Measurements from ENCODE around the gene CCNG1. TPM values are rescaled to one million over a fixed set of nuclear protein-coding genes. Genes with fewer than 3 reads are reported as not detected.

Gene CCNG1
- total RNA-seq, 4 donors from 2014 or later: 51.8 to 112 (median 69.2) TPM

DNA sequence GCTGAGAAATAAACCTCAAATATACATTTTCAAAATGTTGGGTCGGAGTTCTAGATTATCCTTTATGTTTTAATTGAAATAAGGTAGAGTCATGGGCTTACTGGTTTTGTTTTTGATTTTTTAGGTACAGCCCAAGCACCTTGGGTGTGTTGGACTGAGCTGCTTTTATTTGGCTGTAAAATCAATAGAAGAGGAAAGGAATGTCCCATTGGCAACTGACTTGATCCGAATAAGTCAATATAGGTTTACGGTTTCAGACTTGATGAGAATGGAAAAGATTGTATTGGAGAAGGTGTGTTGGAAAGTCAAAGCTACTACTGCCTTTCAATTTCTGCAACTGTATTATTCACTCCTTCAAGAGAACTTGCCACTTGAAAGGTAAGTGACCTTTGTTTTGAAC lies 3.6 kb downstream of the CCNG1 start:
- no peak overlapping the region for H3K27ac ChIP-seq
- no peak overlapping the region for H3K4me3 ChIP-seq
- DNase-seq: no peak
- WGBS, 2 donors: 78 to 94% methylated on average over 3 of the region's 3 CpGs
- no peaks in the 10 kb centered on the region for H3K27me3 ChIP-seq
- H3K9me3 ChIP-seq: no peaks in the 10 kb centered on the region
- peaks cover 0 to 68% (median 7%) of the 10 kb centered on the region in 3 donors for H3K36me3 ChIP-seq
- H3K4me1 ChIP-seq: peaks cover 8 to 42% (median 24%) of the 10 kb centered on the region in 3 donors
- no peak for TF ChIP-seq POLR2A (IDR thresholded peaks at IDR 0.05)
- TF ChIP-seq, protein P1, sequence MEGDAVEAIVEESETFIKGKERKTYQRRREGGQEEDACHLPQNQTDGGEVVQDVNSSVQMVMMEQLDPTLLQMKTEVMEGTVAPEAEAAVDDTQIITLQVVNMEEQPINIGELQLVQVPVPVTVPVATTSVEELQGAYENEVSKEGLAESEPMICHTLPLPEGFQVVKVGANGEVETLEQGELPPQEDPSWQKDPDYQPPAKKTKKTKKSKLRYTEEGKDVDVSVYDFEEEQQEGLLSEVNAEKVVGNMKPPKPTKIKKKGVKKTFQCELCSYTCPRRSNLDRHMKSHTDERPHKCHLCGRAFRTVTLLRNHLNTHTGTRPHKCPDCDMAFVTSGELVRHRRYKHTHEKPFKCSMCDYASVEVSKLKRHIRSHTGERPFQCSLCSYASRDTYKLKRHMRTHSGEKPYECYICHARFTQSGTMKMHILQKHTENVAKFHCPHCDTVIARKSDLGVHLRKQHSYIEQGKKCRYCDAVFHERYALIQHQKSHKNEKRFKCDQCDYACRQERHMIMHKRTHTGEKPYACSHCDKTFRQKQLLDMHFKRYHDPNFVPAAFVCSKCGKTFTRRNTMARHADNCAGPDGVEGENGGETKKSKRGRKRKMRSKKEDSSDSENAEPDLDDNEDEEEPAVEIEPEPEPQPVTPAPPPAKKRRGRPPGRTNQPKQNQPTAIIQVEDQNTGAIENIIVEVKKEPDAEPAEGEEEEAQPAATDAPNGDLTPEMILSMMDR (IDR thresholded peaks at IDR 0.05): no peak
- intact Hi-C loops (cut with DNase I): no loop called here

DNA sequence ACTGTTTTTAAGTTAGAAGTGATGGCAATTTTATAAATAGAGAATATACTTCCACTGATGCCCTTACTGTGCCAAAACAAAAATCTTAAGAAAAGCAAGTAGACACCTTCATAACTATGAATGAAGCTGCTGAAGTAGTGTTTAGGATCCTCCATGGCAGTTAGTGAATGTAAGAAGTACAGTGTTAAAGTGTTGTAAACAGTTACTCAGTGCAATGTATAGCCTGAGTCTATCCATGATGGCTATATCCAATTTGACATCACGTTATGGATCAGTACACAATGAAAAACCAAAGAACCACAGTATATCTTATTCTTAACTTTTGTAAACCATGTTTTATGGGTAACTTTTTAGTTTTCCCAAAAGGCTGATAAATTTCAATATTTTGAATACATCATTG lies 7.1 kb downstream of the CCNG1 start:
- 93 to 96% methylated on average over 1 of the region's 1 CpG for WGBS, 2 donors
- intact Hi-C loops (cut with DNase I): no loop called here
- TF ChIP-seq, protein P1 (IDR thresholded peaks at IDR 0.05): no peak
- no peak for TF ChIP-seq POLR2A (IDR thresholded peaks at IDR 0.05)
- Histone ChIP-seq H3K9me3 (no peaks in the 10 kb centered on the region), H3K27me3 (no peaks in the 10 kb centered on the region), H3K36me3 (peaks cover 6 to 97% (median 7%) of the 10 kb centered on the region in 3 donors), H3K4me1 (peaks cover 0 to 17% (median 7%) of the 10 kb centered on the region in 3 donors), H3K27ac (no peak overlapping the region), H3K4me3 (no peak overlapping the region)
- no peak for DNase-seq

DNA sequence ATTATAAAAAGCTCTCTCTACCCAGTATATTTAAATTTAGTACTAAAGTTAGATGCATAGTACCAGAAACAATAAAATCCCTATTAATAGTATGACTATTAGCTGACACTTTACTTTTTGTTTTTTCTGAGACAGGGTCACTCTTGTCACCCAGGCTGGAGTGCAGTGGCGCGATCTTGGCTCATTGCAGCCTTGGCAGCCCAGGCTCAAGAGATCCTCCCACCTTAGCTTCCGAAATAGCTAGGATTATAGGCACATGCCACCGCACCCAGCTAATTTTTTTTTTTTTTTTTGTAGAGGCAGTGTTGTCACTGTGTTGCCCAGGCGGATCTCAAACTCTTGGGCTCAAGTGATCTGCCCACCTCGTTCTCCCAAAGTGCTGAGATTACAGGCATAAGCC lies 8.0 kb downstream of the CCNG1 start:
- Histone ChIP-seq H3K4me3 (no peak overlapping the region), H3K27me3 (no peaks in the 10 kb centered on the region), H3K9me3 (no peaks in the 10 kb centered on the region), H3K27ac (no peak overlapping the region), H3K4me1 (peaks cover 0 to 9% (median 0%) of the 10 kb centered on the region in 3 donors), H3K36me3 (peaks cover 6 to 98% (median 7%) of the 10 kb centered on the region in 3 donors)
- intact Hi-C loops (cut with DNase I): no loop called here
- WGBS, 2 donors: 74 to 88% methylated on average over 6 of the region's 6 CpGs
- TF ChIP-seq POLR2A (IDR thresholded peaks at IDR 0.05): no peak
- TF ChIP-seq, protein P1 (IDR thresholded peaks at IDR 0.05): no peak
- DNase-seq: no peak

DNA sequence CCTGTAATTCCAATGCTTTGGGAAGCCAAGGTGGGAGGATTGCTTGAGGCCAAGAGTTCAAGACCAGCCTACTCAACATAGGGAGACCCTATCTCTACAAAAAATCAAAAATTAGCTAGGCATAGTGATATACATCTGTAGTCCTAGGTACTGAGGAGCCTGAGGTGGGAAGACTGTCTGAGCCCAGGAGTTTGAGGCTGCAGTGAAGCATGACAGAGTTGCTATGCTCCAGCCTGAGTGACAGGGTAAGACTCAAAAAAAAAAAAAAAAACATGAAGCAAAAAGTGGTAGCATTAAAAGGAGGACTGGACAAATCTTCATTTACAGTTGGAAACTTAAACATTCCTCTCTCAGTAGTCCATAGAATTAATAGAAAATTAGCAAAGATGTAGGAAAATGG lies 9.8 kb downstream of the CCNG1 start:
- Histone ChIP-seq H3K9me3 (no peaks in the 10 kb centered on the region), H3K4me1 (no peaks in the 10 kb centered on the region), H3K36me3 (peaks cover 6 to 95% (median 7%) of the 10 kb centered on the region in 3 donors), H3K27me3 (no peaks in the 10 kb centered on the region), H3K27ac (no peak overlapping the region), H3K4me3 (no peak overlapping the region)
- DNase-seq: no peak
- TF ChIP-seq, protein P1 (IDR thresholded peaks at IDR 0.05): no peak
- no peak for TF ChIP-seq POLR2A (IDR thresholded peaks at IDR 0.05)
- intact Hi-C loops (cut with DNase I): no loop called here

DNA sequence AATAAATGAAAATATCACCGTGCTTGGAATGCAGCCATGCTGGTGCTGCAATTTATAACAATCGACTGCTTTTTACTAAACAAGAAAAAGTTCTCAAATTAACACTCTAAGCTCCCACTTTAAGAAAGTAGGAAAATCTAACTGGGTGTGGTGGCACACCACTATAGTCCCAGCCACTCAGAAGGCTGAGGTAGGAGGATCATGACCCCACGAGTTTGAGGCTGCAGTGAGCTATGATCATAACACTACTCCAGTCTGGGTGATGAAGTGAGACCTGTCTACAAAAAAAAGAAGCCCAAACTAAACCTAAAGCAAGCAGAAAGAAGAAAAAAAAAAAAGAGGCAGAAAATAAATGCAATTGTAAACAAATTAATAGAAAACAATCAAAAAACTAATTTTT lies 10.5 kb downstream of the CCNG1 start:
- no peaks in the 10 kb centered on the region for H3K27me3 ChIP-seq
- no peak overlapping the region for H3K27ac ChIP-seq
- no peak for DNase-seq
- WGBS, 2 donors: 85 to 86% methylated on average over 3 of the region's 3 CpGs
- H3K4me1 ChIP-seq: no peaks in the 10 kb centered on the region
- intact Hi-C loops (cut with DNase I): no loop called here
- peaks cover 3 to 94% (median 6%) of the 10 kb centered on the region in 3 donors for H3K36me3 ChIP-seq
- H3K9me3 ChIP-seq: no peaks in the 10 kb centered on the region
- TF ChIP-seq, protein P1 (IDR thresholded peaks at IDR 0.05): no peak
- TF ChIP-seq POLR2A (IDR thresholded peaks at IDR 0.05): no peak
- H3K4me3 ChIP-seq: no peak overlapping the region

Measured in esophagus squamous epithelium (tissue), 5 donors.